HepG2 (cell line): ENCODE results near the gene TMEM135. TPM values are rescaled to one million over a fixed set of nuclear protein-coding genes. Genes with fewer than 3 reads are reported as not detected.

ENCODE experiments used
- ATAC-seq: fragments of 200-7000 bp; cut with Tn5 transposase; 3 replicates; pipeline ENCODE4 v1.9.1; 2020; ENCODE audit warnings: mild to moderate bottlenecking, moderate library complexity
- BruUV-seq: library from RNA; stranded (reverse); fragments of 400-500 nt; replicated peaks from 2 replicates; lab custom pipeline; 2021; lab: Mats Ljungman, UMichigan
- CTCF ChIA-PET: fragments of 300-600 bp; formaldehyde crosslinking; extraction: SDS; loops from one replicate; lab custom pipeline; 2021; ENCODE audit warnings: low total read pairs, inconsistent platforms, low intra/inter-chr PET ratio; lab: Yijun Ruan, JAX
- POLR2A ChIA-PET: fragments of 350-600 bp; sonication (Branson Sonifier 250); formaldehyde crosslinking; loops from one replicate; lab custom pipeline; 2020; ENCODE audit warnings: antibody characterized with exemption, inconsistent platforms; lab: Yijun Ruan, JAX
- DNase-seq: peaks from one replicate; pipeline ENCODE4 v3.0.0-alpha.2; 2015; ENCODE audit warnings: low spot score
- FAIRE-seq: peaks from 3 replicates; lab custom pipeline; 2011; peaks lifted over from hg19 to GRCh38; lab: Jason Lieb, UNC
- H2AFZ ChIP-seq: one replicate; pipeline ENCODE4 v1.6.1; 2011; ENCODE audit warnings: low read length, inconsistent platforms
- H3K27ac ChIP-seq: fragments of 300-600 bp; 3 replicates; pipeline ENCODE4 v1.8.0; 2011; ENCODE audit warnings: mixed run types, mild to moderate bottlenecking, mixed read lengths, low read length, inconsistent platforms; ENCODE audit not compliant: insufficient read depth; ENCODE audit errors: extremely low read length
- H3K27me3 ChIP-seq, 2 experiments: fragments of 200-600 bp in 1 of 2; 2 replicates in 1 of 2; 3 replicates in 1 of 2; pipeline versions ENCODE4 v1.6.0 to v1.8.0; 2011; ENCODE audit warnings: low read length in 2 of 2, mild to moderate bottlenecking in 2 of 2, moderate library complexity in 2 of 2, inconsistent platforms in 1 of 2; ENCODE audit not compliant: insufficient read depth in 2 of 2, control insufficient read depth in 1 of 2
- H3K36me3 ChIP-seq, 2 experiments: fragments of 200-600 bp in 1 of 2; replicated peaks in 1 of 2; 2 replicates in 1 of 2; 3 replicates in 1 of 2; pipeline versions ENCODE4 v1.5.1 to v1.8.0; 2011; ENCODE audit warnings: low read length in 2 of 2, inconsistent platforms in 1 of 2; ENCODE audit not compliant: insufficient read depth in 2 of 2, control insufficient read depth in 1 of 2
- H3K4me1 ChIP-seq: 2 replicates; pipeline ENCODE4 v1.5.1; 2012; ENCODE audit warnings: low read length, inconsistent platforms; ENCODE audit not compliant: insufficient read depth
- H3K4me2 ChIP-seq: 2 replicates; pipeline ENCODE4 v1.6.0; 2011; ENCODE audit warnings: low read depth, low read length, inconsistent platforms
- H3K4me3 ChIP-seq, 3 experiments: fragments of 200-600 bp in 1 of 3; sonication (generic), shearing (Covaris generic) in 1 of 3; replicated peaks in 1 of 3; 2 replicates each; pipeline ENCODE4 v1.5.1; 2011 to 2016; ENCODE audit warnings: low read length in 3 of 3, inconsistent platforms in 2 of 3, low read depth in 2 of 3, mild to moderate bottlenecking in 2 of 3, control low read depth in 1 of 3, mixed read lengths in 1 of 3; ENCODE audit not compliant: insufficient read depth in 1 of 3
- H3K79me2 ChIP-seq: one replicate; pipeline ENCODE4 v1.6.1; 2011; ENCODE audit warnings: low read length, inconsistent platforms; ENCODE audit not compliant: insufficient read depth
- H3K9ac ChIP-seq: 2 replicates; pipeline ENCODE4 v1.6.0; 2011; ENCODE audit warnings: mild to moderate bottlenecking, low read depth, low read length, inconsistent platforms; ENCODE audit not compliant: insufficient read depth
- H3K9me3 ChIP-seq: 2 replicates; pipeline ENCODE4 v1.5.1; 2012; ENCODE audit warnings: mild to moderate bottlenecking, low read length
- H4K20me1 ChIP-seq: 2 replicates; pipeline ENCODE4 v1.6.0; 2011; ENCODE audit warnings: inconsistent platforms, mild to moderate bottlenecking, low read length, moderate library complexity; ENCODE audit not compliant: insufficient read depth
- ATRX ChIP-seq: sonication (generic); formaldehyde crosslinking; IDR thresholded peaks from 2 replicates; pipeline ENCODE4 v1.4.0; 2020; ENCODE audit warnings: missing genetic modification reagents, borderline replicate concordance
- GTF3A ChIP-seq: sonication (generic); formaldehyde crosslinking; conservative IDR thresholded peaks from 2 replicates; pipeline ENCODE4 v1.4.0; 2020; ENCODE audit warnings: mild to moderate bottlenecking, missing genetic modification reagents
- MXI1 ChIP-seq: IDR thresholded peaks from 3 replicates; pipeline ENCODE4 v1.6.1; 2012; ENCODE audit warnings: low read depth, low read length, inconsistent platforms, borderline replicate concordance
- NFIC ChIP-seq: IDR thresholded peaks from 2 replicates; pipeline ENCODE4 v1.6.1; 2012; ENCODE audit warnings: mild to moderate bottlenecking, low read length, inconsistent platforms
- PITX1 ChIP-seq: sonication (generic); formaldehyde crosslinking; IDR thresholded peaks from 2 replicates; pipeline ENCODE4 v1.5.1; 2020; ENCODE audit warnings: mild to moderate bottlenecking, missing genetic modification reagents
- WGBS: methylation state at CpG from one replicate; pipeline ENCODE4 v1.1.6; 2017; ENCODE audit warnings: low lambda C conversion rate; 5-methylcytosine and 5-hydroxymethylcytosine counted together
- in situ Hi-C: cut with HindIII; loops from 2 replicates; pipeline ENCODE4 v1.10.0; 2017; ENCODE audit warnings: low pct_unique_long_range_greater_than_20kb; ENCODE audit not compliant: extremely low pct_ligation_motif_present
- intact Hi-C: fragments of 100-400 bp; cut with micrococcal nuclease; formaldehyde crosslinking; loops from one replicate; pipeline ENCODE4 v1.10.0; 2022; ENCODE audit not compliant: unreplicated experiment
- polyA plus RNA-seq, 8 experiments: library from polyadenylated mRNA; depleted of rRNA in 3 of 8; stranded (reverse) in 7 of 8; unstranded in 1 of 8; fragments of >200 nt; fragmentation: Illumina TruSeq in 4 of 8; extraction: Trizol in 4 of 8; gene quantifications; 2 replicates each; pipeline versions ENCODE4 v1.2.1 to v1.2.3, GENCODE V29; 2011 to 2016; ENCODE audit warnings: low read depth in 4 of 8, missing spikeins in 1 of 8, mixed read lengths in 1 of 8; ENCODE audit not compliant: insufficient read depth in 1 of 8
- total RNA-seq, 5 experiments: library from RNA; depleted of rRNA; stranded (reverse); fragments of >200 nt; fragmentation: Illumina TruSeq; extraction: Trizol; gene quantifications; 2 replicates each; pipeline ENCODE4 v1.2.3, GENCODE V29; 2016; ENCODE audit warnings: low read depth in 1 of 5

The TMEM135 gene
- total and polyA plus RNA-seq, 2 of the 13 experiments (the other 11 are each of a cell fraction or from before 2014, with no cell fraction given), result 36.6 to 88.9 TPM

- Histone ChIP-seq H3K9ac (no peak overlapping the region), H3K9me3 (no peaks in the 10 kb centered on the region), H3K36me3 (no peaks in the 10 kb centered on the region), H3K79me2 (no peaks in the 10 kb centered on the region), H3K4me2 (no peak overlapping the region), H3K4me1 (no peaks in the 10 kb centered on the region), H3K27ac (no peak overlapping the region), H3K4me3 (no peak overlapping the region), H3K27me3 (no peaks in the 10 kb centered on the region), H4K20me1 (no peaks in the 10 kb centered on the region), H2AFZ (no peak overlapping the region)
- TF ChIP-seq ATRX (CRISPR knock-in tag) (no peak), GTF3A (no peak), PITX1 (CRISPR knock-in tag) (no peak)
- CTCF ChIA-PET, result no interaction called here
- FAIRE-seq (no peak), DNase-seq (no peak), ATAC-seq (no peak)
- intact Hi-C loops (no loop called here), in situ Hi-C loops (no loop called here)
- BruUV-seq, result no TSS peak
- 38% methylated on average over 1 of the region's 1 CpG for WGBS
- POLR2A ChIA-PET, result no interaction called here
Measured at GRCh38 chr11:87368151-87368550, 330.4 kb downstream of the TMEM135 start.

DNA sequence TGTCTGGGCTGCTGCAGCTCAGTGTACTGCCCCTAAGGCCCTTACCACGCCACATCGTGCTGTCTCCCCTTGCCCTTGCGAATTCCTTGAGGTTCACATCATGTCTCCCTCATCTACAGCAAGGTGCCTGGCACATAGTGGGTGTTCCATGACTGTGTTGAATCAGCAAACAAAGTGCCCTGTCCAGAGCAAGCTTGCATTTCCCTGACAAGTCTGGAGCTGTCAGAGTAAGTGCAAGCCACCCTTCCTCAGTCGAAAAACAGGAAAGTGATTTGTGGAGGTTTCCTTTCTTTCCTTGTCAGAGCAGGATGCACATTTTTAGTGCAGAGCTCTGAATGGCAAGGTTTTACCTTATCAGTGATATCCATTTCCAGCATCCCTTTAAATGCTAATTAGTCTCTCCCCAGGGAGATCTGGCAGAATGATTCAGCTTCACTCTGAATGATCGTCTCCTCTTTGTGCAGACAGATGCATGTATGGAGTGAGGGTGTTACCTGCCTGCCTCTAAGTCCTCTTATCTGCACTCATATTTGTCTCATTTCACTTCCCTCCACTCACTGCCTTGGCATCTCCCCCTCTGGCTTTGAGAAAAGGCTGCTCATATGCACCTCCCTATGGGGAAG is 331.2 kb downstream of the TMEM135 start:
- no peak overlapping the region for H3K9ac ChIP-seq
- no peak for ATAC-seq
- no peaks in the 10 kb centered on the region for H3K4me1 ChIP-seq
- H3K36me3 ChIP-seq, result no peaks in the 10 kb centered on the region
- in situ Hi-C loops (no loop called here), intact Hi-C loops (no loop called here)
- no peak overlapping the region for H2AFZ ChIP-seq
- no peaks in the 10 kb centered on the region for H3K79me2 ChIP-seq
- H3K27ac ChIP-seq, result no peak overlapping the region
- no peak overlapping the region for H3K4me2 ChIP-seq
- H3K27me3 ChIP-seq, result peaks cover 0 to 1% of the 10 kb centered on the region in 2 experiments; a peak in 1 of 5 replicates
- no peaks in the 10 kb centered on the region for H4K20me1 ChIP-seq
- TF ChIP-seq NFIC, result no peak
- TF ChIP-seq MXI1, result no peak
- TF ChIP-seq, all 625 proteins: peak for 0
- CTCF ChIA-PET, result no interaction called here
- no TSS peak for BruUV-seq
- DNase-seq, result no peak
- 28% methylated on average over 5 of the region's 5 CpGs for WGBS
- FAIRE-seq, result no peak
- POLR2A ChIA-PET, result no interaction called here
- Histone ChIP-seq H3K4me3 (no peak overlapping the region), H3K9me3 (no peaks in the 10 kb centered on the region)
